ENCODE data around the gene ATP1A4. TPM values are rescaled to one million over a fixed set of nuclear protein-coding genes. Genes with fewer than 3 reads are reported as not detected.

ATP1A4 gene
- total RNA-seq, 2 experiments from 2014 or later: not detected

DNA sequence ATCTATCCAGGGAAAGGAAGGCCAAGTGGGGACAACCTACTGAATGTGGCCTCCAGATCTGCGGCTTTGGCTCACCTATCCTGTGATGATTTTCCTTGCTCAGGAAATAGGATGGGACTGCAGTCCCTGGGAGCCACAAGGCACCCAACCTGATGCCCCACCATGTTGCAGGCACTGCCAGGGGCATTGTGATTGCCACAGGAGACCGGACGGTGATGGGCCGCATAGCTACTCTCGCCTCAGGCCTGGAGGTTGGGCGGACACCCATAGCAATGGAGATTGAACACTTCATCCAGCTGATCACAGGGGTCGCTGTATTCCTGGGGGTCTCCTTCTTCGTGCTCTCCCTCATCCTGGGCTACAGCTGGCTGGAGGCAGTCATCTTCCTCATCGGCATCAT lies 24.0 kb upstream of the ATP1A4 start:
- Histone ChIP-seq H2AFZ (ENCODE audit: low read length) (no peak overlapping the region), H3K79me2 (ENCODE audit: insufficient read depth, low read depth, low read length) (no peaks in the 10 kb centered on the region), H3K4me1 (ENCODE audit: insufficient read depth, low read length, poor library complexity, severe bottlenecking) (no peaks in the 10 kb centered on the region), H3K9me3 (ENCODE audit: low read length) (no peaks in the 10 kb centered on the region), H3K36me3 (ENCODE audit: insufficient read depth, low read length) (no peaks in the 10 kb centered on the region), H3K27ac (ENCODE audit: low read depth, low read length, poor library complexity, severe bottlenecking) (no peak overlapping the region), H3K9me2 (ENCODE audit: insufficient read depth, low read length) (no peaks in the 10 kb centered on the region), H4K20me1 (ENCODE audit: insufficient read depth, low read length) (no peaks in the 10 kb centered on the region), H3K4me3 (ENCODE audit: low read depth, low read length, poor library complexity, severe bottlenecking) (no peak overlapping the region), H3K4me2 (ENCODE audit: low read length) (no peak overlapping the region)
- intact Hi-C loops (cut with micrococcal nuclease; ENCODE audit: unreplicated experiment): no loop called here
- POLR2A ChIA-PET: no interaction called here
- no peak for TF ChIP-seq EZH2phosphoT487 (IDR thresholded peaks at IDR 0.05; ENCODE audit: borderline replicate concordance, low read depth, low read length)
- CTCF ChIA-PET (ENCODE audit: unreplicated experiment): no interaction called here
- BruUV-seq (replicated peaks): no TSS peak
- no peak for DNase-seq (ENCODE audit: low spot score)

DNA sequence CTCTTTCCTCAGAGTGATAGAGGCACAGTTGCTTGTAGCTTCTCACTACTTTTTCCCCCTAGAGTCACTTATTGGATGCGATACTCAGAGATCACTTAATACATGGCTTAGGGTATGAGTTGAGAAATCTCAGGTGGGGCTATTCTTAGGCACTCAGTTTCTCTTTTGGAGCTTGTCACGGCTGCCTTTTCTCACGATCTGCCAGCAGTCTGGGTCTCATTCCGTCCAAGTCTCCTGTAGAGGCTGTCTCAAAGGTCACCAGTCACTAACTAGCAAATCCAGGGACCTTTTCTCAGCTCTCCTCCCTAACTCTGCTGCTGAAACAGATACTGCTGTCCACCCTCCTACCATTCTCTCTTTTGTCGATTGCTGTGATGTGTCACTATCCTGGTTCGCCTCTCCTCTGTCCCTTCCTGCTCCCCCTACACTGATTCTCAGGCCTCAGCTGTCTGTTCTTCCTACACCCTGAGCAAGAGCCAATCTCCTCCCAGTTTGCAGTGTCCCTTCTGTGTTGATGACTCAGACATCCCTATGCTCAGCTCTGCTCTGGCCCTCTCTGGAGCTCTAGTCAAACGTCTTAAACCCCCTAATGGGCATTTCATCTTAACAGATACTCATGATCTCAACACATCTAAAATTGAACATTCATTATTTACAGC lies 23.4 kb upstream of the ATP1A4 start:
- no peaks in the 10 kb centered on the region for H3K36me3 ChIP-seq (ENCODE audit: insufficient read depth, low read length)
- intact Hi-C loops (cut with micrococcal nuclease; ENCODE audit: unreplicated experiment): no loop called here
- no peaks in the 10 kb centered on the region for H3K9me3 ChIP-seq (ENCODE audit: low read length)
- H4K20me1 ChIP-seq (ENCODE audit: insufficient read depth, low read length): no peaks in the 10 kb centered on the region
- TF ChIP-seq EZH2phosphoT487 (IDR thresholded peaks at IDR 0.05; ENCODE audit: borderline replicate concordance, low read depth, low read length): no peak
- TF ChIP-seq, protein P1, sequence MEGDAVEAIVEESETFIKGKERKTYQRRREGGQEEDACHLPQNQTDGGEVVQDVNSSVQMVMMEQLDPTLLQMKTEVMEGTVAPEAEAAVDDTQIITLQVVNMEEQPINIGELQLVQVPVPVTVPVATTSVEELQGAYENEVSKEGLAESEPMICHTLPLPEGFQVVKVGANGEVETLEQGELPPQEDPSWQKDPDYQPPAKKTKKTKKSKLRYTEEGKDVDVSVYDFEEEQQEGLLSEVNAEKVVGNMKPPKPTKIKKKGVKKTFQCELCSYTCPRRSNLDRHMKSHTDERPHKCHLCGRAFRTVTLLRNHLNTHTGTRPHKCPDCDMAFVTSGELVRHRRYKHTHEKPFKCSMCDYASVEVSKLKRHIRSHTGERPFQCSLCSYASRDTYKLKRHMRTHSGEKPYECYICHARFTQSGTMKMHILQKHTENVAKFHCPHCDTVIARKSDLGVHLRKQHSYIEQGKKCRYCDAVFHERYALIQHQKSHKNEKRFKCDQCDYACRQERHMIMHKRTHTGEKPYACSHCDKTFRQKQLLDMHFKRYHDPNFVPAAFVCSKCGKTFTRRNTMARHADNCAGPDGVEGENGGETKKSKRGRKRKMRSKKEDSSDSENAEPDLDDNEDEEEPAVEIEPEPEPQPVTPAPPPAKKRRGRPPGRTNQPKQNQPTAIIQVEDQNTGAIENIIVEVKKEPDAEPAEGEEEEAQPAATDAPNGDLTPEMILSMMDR (conservative IDR thresholded peaks at IDR 0.05; ENCODE audit: low read length): no peak
- BruUV-seq (replicated peaks): no TSS peak
- ChIA-PET CTCF (ENCODE audit: unreplicated experiment) (no interaction called here), POLR2A (no interaction called here)
- DNase-seq (ENCODE audit: low spot score): no peak
- no peak overlapping the region for H2AFZ ChIP-seq (ENCODE audit: low read length)
- no peak overlapping the region for H3K4me2 ChIP-seq (ENCODE audit: low read length)
- no peak overlapping the region for H3K4me3 ChIP-seq (ENCODE audit: low read depth, low read length, poor library complexity, severe bottlenecking)
- H3K9me2 ChIP-seq (ENCODE audit: insufficient read depth, low read length): no peaks in the 10 kb centered on the region
- H3K79me2 ChIP-seq (ENCODE audit: insufficient read depth, low read depth, low read length): no peaks in the 10 kb centered on the region
- no peak overlapping the region for H3K27ac ChIP-seq (ENCODE audit: low read depth, low read length, poor library complexity, severe bottlenecking)
- H3K4me1 ChIP-seq (ENCODE audit: insufficient read depth, low read length, poor library complexity, severe bottlenecking): no peaks in the 10 kb centered on the region

DNA sequence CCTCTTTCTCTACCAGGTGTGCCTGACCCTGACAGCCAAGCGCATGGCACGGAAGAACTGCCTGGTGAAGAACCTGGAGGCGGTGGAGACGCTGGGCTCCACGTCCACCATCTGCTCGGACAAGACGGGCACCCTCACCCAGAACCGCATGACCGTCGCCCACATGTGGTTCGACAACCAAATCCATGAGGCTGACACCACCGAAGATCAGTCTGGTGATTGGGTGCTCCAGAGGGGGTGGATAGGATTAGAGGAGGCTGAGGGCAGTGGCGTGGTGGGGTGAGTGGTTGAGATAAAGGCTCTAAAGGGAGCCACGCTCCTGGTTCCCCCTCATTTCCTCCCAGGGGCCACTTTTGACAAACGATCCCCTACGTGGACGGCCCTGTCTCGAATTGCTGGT lies 22.8 kb upstream of the ATP1A4 start:
- H3K4me1 ChIP-seq (ENCODE audit: insufficient read depth, low read length, poor library complexity, severe bottlenecking): no peaks in the 10 kb centered on the region
- no peaks in the 10 kb centered on the region for H4K20me1 ChIP-seq (ENCODE audit: insufficient read depth, low read length)
- H3K27ac ChIP-seq (ENCODE audit: low read depth, low read length, poor library complexity, severe bottlenecking): no peak overlapping the region
- H3K79me2 ChIP-seq (ENCODE audit: insufficient read depth, low read depth, low read length): no peaks in the 10 kb centered on the region
- no TSS peak for BruUV-seq (replicated peaks)
- no peaks in the 10 kb centered on the region for H3K9me2 ChIP-seq (ENCODE audit: insufficient read depth, low read length)
- no peak overlapping the region for H3K4me3 ChIP-seq (ENCODE audit: low read depth, low read length, poor library complexity, severe bottlenecking)
- H3K4me2 ChIP-seq (ENCODE audit: low read length): no peak overlapping the region
- H3K36me3 ChIP-seq (ENCODE audit: insufficient read depth, low read length): no peaks in the 10 kb centered on the region
- no peak for TF ChIP-seq EZH2phosphoT487 (IDR thresholded peaks at IDR 0.05; ENCODE audit: borderline replicate concordance, low read depth, low read length)
- TF ChIP-seq, protein P1 (conservative IDR thresholded peaks at IDR 0.05; ENCODE audit: low read length): no peak
- intact Hi-C loops (cut with micrococcal nuclease; ENCODE audit: unreplicated experiment): no loop called here
- H3K9me3 ChIP-seq (ENCODE audit: low read length): no peaks in the 10 kb centered on the region
- no peak overlapping the region for H2AFZ ChIP-seq (ENCODE audit: low read length)
- POLR2A ChIA-PET: no interaction called here
- no peak for DNase-seq (ENCODE audit: low spot score)
- CTCF ChIA-PET (ENCODE audit: unreplicated experiment): no interaction called here

Measured in OCI-LY7 (cell line).